Fibroblast of lung (primary cell): ENCODE results near the gene LMAN1L.

ENCODE experiments used
- EZH2 ChIP-seq: IDR thresholded peaks from 2 replicates; pipeline ENCODE4 v1.5.1; 2012; ENCODE audit warnings: low read length, control low read depth, mild to moderate bottlenecking; ENCODE audit errors: missing control alignments
- TF ChIP-seq, protein P1 (sequence below), 2 donors: IDR thresholded peaks in 1 of 2; conservative IDR thresholded peaks in 1 of 2; 1 replicate in 1 of 2; 2 replicates in 1 of 2; pipeline ENCODE4 v1.5.1; 2011 to 2012; ENCODE audit warnings: low read length in 2 of 2, control low read depth in 1 of 2, inconsistent platforms in 1 of 2, low read depth in 1 of 2, mild to moderate bottlenecking in 1 of 2

GRCh38 chr15:74801311-74801997, 11.2 kb upstream of the LMAN1L start:
- TF ChIP-seq, protein P1, sequence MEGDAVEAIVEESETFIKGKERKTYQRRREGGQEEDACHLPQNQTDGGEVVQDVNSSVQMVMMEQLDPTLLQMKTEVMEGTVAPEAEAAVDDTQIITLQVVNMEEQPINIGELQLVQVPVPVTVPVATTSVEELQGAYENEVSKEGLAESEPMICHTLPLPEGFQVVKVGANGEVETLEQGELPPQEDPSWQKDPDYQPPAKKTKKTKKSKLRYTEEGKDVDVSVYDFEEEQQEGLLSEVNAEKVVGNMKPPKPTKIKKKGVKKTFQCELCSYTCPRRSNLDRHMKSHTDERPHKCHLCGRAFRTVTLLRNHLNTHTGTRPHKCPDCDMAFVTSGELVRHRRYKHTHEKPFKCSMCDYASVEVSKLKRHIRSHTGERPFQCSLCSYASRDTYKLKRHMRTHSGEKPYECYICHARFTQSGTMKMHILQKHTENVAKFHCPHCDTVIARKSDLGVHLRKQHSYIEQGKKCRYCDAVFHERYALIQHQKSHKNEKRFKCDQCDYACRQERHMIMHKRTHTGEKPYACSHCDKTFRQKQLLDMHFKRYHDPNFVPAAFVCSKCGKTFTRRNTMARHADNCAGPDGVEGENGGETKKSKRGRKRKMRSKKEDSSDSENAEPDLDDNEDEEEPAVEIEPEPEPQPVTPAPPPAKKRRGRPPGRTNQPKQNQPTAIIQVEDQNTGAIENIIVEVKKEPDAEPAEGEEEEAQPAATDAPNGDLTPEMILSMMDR (conservative IDR thresholded peaks at IDR 0.05 in 1 of 2, IDR thresholded peaks at IDR 0.05 in 1 of 2; ENCODE audit: low read depth in 1 of 2, low read length in 2 of 2) = no peak
- TF ChIP-seq EZH2 = no peak
